Body of pancreas (tissue), 4 donors: ENCODE results near the gene RARB.

Experiments used
- CTCF ChIP-seq, 7 experiments: fragments of 450-650 bp in 4 of 7; fragments of 200-600 bp in 3 of 7; sonication (generic) in 3 of 7; IDR thresholded peaks; one replicate each; pipeline ENCODE4 v1.5.1; 2016 to 2019; ENCODE audit warnings: antibody characterized with exemption in 7 of 7
- POLR2A ChIP-seq, 3 donors: fragments of 450-650 bp; IDR thresholded peaks; one replicate each; pipeline ENCODE4 v1.6.1; 2016; ENCODE audit warnings: antibody characterized with exemption in 3 of 3, mild to moderate bottlenecking in 2 of 3

GRCh38 chr3:25438791-25439555, 10.9 kb downstream of the RARB start:
- TF ChIP-seq CTCF (IDR thresholded peaks at IDR 0.05) (no peak), POLR2A (IDR thresholded peaks at IDR 0.05) (no peak)
